M059J (cell line): ENCODE results near the gene CNGA3. TPM values are rescaled to one million over a fixed set of nuclear protein-coding genes. Genes with fewer than 3 reads are reported as not detected.
A peak's percentile ranks its signal among the peaks of the same experiment; 100 is the strongest.
"Not testable (repeated sequence)": the region's sequence is repeated elsewhere in the genome, so short reads cannot be mapped to it uniquely, and the experiment has no call there.

Experiments used
- DNase-seq: peaks from one replicate; pipeline ENCODE4 v3.0.0-alpha.2; 2012; ENCODE audit warnings: low read depth
- total RNA-seq: library from RNA; depleted of rRNA; stranded (reverse); fragments of >200 nt; shearing (Covaris generic); gene quantifications from 2 replicates; pipeline ENCODE4 v1.2.3, GENCODE V29; 2014

Gene CNGA3
- total RNA-seq, 1 experiment from 2014 or later = not detected

DNA sequence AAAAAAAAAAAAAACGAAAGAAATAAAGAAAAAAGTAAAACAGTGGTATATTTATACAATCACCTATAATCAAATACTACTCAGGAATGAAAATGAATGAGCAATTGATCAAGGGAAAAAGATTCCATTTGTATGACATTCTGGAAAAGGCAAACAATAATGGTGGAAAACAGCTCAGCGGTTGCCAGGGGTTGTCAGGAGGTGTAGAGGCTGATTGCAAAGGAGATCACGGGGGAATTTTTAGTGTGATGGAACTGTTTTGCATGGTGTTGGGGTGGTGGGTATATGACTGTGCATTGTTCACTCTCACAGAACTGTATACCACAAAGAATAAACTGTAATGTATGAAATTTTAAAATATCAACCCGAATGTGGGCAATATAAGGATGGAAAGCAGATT lies 52.9 kb downstream of the CNGA3 start:
- DNase-seq = no peak

DNA sequence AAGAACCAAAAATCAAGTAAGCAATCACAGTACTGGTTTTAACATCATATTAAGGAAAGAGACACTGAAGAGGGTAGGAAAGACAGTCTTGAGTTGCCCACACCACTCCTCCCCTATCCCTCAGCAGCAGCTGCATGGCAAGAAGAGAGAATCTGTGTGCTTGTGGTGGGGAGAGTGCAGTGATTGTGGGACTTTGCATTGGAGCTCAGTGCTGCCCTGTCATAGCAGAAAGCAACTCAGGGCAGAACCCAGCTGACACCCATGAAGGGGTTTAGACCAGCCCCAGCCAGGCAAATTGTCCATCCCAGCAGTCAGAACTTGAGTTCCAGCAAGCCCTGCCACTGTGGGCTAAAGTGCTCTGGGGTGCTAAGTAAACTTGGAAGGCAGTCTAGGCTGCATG lies 57.6 kb downstream of the CNGA3 start:
- no peak for DNase-seq

DNA sequence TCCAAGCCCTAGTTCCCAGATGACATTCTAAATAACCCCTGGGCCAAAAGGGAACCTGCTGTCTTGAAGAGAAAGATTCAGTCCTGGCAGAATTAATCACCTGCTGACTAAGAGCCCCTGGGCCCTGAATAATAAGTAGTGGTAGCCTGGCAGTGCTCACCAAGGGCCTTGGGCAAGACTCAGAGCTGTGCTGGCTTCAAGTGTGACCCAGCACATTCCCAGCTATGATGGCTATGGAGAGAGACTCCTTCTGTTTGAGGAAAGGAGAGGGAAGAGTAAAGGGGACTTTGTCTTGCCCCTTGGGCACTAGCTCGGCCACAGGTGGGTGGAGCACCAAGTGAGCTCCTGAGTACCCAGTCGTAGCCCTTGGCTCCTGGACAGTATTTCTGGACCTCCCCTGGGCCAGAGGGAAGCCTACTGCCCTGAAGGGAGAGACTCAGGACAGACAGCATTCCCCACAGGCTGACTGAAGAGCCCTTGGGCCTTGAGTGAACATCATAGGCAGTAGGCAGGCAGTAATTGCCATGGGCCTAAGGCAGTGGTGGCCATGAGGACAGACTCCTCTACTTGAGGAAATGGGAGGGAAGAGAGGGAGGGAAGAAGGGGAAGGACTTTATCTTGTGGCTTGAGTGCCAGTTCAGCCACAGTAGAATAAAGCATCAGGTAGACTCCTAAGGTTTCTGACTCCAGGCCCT lies 58.4 kb downstream of the CNGA3 start:
- DNase-seq = peak; percentile 51

DNA sequence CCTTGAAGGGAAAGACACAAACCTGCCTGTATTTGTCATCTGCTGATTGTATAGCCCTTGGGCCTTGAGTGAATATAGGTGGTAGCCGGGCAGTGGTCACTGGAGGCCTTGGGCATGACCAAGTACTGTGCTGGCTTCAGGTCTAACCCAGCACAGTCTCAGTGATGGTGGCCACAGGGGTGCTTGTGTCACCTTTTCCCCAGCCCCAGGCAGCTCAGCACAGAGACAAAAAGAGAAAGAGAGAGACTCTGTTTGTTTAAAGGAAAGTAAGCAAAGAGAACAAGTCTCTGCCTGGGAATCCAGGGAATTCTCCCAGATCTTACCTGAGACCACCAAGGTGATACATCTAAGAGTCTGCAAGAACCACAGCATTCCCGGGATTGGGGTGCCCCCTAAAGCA lies 59.0 kb downstream of the CNGA3 start:
- DNase-seq = no peak

DNA sequence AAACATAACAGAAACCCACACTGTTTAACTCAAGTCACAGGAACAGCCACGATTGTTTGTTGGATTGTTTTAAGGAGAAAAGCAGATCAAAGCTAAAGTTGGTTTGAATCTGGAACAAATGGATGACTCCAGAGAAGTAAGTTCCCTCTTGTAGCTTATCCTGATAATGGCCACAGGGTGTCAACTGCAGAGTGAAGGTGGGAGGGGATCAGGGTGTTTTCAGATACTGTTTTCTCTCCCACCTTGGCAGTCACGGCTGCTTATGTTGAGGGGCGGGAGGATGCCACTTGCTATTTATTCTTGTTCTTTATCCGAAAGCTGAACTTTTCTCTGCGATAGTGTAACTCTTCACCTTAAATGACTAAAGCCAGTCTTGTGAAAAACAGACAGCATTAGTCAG lies 61.9 kb downstream of the CNGA3 start:
- DNase-seq = no peak

DNA sequence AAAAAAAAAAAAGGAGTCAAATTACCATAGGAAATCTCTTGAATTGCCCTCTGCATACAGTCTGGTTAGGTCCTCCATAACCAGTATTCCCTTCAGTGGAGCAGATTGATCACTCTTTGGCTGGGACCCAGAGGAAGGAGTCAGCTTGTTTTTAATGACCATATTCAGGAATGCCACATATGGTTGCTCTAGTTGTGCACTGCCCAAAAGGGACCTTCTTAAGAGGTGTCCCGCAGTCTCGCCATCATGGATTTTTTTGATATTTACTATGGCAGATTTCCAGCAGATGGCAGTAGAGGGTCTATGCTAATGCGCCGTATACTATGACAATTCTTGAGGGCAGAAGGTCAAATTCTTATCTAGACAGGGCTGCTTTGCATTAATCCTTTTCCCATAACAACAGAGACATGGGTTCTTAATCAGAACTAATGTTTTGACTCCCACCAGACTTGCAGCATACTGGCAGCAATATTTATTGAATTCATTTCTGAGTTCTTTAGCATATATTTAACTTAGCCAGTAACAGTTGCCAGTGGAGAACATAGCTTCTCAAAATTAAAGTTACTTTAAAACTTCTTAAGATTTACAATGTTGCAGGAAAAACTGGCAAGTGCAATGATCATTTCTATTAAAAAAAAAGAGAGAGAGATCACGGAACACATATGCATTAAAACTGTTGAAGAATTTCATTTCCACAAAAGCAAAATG lies 66.6 kb downstream of the CNGA3 start:
- peak; percentile 61 for DNase-seq

DNA sequence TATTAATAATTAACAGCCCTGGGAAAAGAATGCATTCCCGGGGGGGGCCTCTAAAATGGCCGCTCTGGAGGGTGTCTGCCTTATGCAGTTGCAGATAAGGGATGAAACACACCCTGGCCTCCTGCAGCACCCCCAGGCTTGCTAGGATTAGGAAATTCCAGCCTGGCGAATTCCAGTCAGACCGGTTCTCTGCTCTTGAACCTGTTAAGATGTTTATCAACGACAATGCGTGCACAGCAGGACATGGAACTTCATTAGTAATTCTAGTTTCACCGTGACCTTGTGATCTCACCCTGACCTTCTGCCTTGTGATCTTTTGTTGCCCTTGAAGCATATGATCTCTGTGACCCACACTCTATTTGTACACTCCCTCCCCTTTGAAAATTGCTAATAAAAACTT lies 68.0 kb downstream of the CNGA3 start:
- not testable (repeated sequence) for DNase-seq

DNA sequence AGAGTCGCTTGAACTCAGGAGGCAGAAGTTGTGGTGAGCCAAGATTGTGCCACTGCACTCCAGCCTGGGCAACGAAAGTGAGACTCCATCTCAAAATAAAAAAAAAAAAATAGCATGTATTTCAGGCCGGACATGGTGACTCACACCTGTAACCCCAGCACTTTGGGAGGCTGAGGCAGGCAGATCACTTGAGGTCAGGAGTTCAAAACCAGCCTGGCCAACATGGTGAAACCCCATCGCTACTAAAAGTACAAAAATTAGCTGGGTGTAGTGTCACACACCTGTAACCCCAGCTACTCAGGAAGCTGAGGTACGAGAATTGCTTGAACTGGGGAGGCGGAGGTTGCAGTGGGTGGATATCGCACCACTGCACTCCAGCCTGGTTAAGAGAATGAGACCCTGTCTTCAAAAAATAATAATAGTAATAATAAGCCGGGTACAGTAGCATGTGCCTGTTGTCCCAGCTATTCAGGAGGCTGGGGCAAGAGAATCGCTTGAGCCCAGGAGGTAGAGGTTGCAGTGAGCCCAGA lies 69.5 kb downstream of the CNGA3 start:
- not testable (repeated sequence) for DNase-seq

DNA sequence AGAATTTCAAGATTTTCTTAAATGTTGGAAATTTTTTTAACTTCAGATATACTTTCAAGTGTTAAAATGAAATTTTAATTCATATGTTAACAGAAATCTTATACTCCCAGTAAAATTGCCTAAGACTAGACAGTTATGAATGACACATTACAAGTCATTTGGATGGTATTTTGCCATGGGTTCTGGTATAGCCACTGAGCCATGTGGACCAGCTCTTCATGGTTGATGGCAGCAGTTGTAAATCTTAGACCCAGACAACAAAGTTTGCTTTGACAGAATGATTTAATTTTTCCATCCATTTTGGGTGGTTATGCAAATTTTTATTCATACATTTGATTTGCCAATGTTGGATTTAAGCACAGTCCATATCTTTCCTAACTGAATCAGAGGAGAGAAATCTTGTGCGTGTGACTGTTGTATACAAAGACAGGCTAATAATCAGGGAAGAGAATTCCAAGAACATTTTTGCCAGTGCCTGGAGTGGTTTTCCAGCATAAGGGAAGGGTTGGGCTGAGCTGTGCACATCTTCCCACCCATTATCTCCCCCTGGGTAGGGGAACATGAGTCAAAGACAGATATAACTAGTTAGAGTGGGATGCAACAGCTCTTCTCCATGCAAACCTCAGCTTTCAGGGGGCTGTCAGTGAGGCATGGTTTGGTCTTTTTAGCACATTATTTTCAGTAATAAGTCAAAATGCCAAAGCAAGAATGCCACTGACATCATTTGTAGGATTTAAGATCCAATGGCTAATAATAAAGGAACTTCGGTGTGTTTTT lies 70.3 kb downstream of the CNGA3 start:
- no peak for DNase-seq

DNA sequence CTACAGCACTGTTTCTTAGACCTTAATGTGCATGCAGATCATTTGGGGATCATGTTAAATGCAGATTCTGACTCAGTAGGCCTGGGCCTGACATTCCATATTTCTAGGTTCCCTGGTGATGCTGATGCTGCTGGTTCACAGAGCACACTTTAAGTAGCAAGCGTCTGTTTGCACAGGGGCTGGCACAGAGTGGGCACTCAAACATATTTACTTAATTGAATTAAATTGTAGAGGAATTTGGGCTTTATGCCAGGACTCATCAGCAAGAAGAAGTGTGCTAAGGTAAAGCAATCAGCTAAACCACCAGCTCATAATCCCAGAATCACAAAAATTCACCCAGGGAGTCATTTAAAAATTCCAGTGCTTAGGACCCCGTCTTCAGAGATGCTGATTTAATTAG lies 73.3 kb downstream of the CNGA3 start:
- DNase-seq = no peak

DNA sequence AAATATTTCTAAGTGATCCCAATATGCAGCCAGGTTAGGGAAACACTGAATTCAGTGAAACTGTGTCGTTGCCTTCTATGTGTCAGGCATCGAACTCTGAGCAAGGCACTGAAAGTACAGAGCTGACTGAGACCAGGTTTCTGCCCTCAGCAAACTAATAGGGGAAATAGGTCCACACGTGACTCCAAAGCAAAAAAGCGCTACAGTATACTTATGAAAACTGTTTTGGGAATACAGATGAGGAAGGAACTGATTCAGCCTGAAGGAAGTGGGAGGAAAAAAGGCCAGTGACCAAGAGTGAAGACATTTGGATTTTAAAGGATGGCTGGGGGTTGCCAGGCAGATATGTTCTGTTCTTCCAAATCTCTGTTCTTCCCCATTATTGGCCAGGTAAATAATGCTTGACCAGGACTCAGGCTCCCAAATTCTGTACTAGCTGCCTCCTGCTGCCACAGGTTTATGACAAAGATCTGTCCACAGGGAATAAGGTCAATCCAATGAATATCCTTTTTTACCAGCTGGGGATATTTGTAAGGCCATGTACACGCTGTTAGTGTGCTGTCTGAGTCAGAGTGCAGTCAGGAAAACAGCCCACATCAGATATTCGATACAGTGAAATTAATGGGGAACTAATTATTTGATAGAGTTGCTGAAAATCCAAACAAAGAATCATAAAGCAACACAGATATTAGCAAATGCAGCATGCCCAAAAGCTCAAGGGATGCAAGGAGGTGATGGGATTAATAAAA lies 73.9 kb downstream of the CNGA3 start:
- DNase-seq = no peak

DNA sequence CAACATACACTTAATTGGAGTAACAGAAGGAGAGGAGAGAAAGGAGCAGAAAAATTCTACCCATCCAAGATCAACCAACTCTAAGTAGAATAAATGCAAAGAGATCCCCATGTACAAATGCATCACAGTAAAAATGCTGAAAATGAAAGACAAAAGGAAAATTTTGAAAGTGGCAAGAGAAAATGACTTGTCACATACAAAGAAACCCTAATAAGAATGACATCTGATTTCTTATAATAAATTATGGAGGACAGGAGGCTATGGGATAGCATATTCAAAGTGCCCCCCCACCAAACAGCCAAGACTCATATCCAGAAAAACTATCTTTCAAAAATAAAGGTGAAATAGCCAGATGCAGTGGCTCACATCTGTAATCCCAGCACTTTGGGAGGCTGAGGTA lies 76.2 kb downstream of the CNGA3 start:
- DNase-seq = no peak

DNA sequence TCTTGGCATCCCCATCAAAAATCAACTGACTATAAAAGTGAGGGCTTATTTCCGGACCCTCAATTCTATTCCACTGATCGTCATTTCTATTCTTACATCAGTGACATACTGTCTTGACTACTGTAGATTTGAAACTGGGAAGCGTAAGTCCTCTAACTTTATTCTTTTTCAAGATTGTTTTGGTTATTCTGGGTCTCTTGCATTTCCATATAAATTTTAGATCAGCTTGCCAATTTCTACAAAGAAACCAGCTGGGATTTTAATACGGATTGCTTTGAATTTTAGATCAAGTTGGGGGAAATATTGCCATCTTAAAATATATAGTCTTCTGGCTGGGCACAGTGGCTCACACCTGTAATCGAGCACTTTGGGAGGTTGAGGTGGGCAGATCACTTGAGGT lies 80.5 kb downstream of the CNGA3 start:
- DNase-seq = no peak

DNA sequence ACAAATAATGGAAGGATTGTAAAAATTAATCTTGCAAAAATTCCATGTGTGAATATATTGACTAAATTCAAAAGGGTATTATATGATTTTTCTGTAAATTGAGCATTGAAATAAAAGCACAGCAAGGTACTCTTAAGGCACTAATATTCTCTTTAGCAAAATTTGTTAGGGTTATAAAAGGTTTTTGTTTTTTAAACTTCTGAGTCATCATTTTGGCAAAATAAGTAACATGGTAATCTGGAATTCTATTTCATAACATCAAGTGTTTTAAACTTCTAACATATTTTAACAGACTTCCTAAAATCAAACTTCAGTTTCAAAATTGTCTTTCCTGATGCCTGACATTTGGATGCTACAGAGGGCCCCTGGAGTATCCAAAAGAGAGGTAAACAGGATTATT lies 85.9 kb downstream of the CNGA3 start:
- DNase-seq = no peak

DNA sequence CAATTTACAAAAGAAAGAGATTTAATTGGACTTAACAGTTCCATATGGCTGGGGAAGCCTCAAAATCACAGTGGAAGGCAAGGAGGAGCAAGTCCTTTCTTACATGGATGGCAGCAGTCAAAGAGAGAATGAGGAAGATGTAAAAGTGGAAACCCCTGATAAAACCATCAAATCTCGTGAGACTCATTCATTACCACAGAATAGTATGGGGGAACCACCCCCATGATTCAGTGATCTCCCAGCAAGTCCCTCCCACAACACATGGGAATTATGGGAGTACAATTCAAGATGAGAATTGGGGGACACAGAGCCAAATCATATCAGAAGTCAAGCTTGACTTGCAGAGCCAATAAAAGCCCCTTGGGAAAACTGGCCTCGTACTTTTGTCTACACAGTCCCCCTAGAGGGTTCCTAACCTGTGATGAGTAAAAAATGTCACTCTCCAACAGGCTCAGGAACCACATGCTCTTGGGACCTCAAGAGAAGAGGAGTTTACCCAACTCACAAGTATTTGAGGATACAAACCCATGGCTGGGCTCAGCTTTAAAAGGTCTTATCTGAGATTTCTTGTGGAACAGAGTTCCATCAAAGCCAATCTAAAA lies 87.2 kb downstream of the CNGA3 start:
- no peak for DNase-seq

DNA sequence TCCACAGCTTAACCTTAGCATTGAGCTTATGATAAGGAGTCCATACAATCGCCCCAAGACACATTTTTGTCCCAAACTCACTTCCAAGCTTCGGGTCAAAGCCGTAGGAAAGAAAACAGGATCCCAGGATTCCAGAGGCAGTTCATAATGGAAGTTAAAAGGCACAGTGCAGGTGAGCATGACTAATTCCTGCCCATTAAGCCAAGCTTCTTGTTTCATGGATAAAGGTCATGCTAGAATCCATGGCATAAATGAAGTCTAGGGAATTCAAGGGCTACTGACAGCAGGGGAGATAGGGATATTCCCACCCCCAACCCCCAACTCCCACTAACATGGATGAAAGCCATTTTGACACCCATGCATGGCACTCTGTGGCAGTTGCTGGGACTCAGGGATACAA lies 88.2 kb downstream of the CNGA3 start:
- no peak for DNase-seq

DNA sequence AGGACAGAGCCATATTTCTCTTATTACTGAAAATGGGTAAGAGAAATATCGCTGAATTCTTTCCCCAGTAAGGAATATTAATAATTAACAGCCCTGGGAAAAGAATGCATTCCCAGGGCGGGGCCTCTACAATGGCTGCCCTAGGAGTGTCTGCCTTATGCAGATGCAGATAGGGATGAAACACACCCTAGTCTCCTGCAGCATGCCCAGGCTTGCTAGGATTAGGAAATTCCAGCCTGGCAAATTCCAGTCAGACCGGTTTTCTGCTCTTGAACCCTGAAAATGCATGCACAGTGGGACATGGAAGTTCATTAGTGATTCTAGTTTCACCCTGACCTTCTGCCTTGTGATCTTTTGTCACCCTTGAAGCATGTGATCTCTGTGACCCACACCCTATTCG lies 89.4 kb downstream of the CNGA3 start:
- DNase-seq = not testable (repeated sequence)

DNA sequence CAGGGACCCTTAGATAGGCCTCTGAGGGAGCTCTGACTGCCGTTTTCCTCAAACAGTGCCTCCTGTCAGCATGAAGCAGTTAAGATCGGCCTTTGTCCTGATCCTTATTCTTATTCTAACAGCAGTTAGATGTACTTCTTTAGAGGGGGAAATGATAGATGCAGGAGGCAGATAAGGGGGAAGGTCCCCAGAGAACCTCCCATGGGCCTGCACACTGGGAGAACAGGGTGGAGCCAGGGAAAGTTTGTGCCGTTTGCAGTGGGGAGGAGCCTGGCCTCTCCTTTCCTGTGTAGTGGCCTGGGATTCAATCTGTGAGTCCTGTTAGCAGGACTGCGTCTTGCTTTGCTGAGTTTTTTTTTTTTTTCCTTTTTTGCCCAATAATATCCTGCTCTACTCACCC lies 90.5 kb downstream of the CNGA3 start:
- DNase-seq = no peak

DNA sequence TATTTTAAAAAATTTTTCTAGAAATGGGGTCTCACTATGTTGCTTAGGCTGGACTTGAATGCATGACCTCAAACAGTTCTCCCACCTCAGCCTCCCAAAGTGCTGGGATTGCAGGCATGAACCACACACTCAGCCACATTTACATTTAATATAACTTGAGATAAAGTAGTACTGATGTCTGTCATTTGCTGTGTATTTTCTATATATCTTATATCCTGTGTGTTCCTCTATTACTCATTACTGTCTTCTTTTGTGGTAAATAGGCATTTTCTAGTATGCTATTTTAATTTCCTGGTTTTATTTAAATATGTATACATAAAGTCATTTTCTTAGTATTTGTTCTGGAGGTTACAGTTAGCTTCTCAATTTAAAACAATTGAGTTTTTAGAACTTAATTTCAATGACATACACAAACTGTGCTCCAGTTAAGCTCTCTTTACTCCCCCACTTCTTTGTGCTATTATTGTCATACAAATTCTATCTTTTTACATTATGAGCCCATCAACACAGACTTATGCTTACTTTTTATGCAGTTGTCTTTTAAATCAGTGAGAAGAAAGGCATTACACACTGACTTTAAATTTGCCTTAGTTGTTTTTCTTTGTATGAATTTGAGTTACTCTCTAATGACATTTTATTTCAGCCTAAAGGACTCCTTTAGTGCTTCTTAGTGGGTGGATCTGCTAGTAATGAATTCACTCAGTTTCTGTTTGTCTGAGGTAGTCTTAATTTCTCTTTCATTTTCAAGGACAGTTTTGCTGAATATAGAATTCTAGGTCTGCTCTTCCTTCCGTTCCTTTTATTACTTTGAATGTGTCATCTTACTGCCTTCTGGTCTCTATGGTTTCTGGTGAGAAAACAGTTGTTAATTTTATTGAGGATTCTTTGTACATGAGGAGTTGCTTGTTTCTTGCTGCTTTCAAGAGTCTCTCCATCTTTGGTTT lies 92.2 kb downstream of the CNGA3 start:
- DNase-seq = no peak

DNA sequence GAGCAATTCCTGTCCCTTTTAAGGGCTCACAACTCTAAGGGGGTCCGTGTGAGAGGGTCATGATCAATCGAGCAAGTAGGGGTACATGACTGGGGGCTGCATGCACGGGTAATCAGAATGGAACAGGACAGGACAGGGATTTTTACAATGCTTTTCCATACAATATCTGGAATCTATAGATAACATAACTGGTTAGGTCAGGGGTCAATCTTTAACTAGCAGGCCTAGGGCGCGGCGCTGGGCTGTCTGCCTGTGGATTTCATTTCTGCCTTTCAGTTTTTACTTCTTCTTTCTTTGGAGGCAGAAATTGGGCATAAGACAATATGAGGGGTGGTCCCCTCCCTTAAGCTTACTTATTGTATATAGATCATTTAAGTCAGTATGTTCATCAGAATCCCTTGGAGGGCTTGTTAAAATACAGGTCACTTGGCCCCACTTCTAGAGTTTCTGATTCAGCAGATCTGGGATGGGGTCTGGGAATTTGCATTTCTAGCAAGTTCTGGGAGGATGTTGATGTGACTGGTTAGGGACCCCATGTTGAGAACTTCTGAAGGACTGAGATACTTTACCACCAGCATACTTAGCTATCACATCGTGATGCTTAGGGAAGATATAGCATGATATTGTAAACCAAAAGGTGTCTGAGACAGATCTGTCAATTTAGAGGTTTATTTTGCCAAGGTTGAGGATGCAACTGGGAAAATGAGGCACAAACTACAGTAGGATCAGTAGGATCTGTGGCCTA lies 95.6 kb downstream of the CNGA3 start:
- no peak for DNase-seq
